Tibial nerve (tissue), 4 donors: ENCODE data around the gene SCN8A. TPM values are rescaled to one million over a fixed set of nuclear protein-coding genes. Genes with fewer than 3 reads are reported as not detected.

ENCODE experiments used
- DNase-seq, 2 donors: peaks; one replicate each; pipeline ENCODE4 v3.0.0-alpha.2; 2019; ENCODE audit warnings: low spot score in 2 of 2
- H3K27ac ChIP-seq, 4 donors: fragments of 200-600 bp; sonication (generic) in 3 of 4; one replicate each; pipeline ENCODE4 v1.5.1; 2017 to 2019; ENCODE audit warnings: mild to moderate bottlenecking in 1 of 4
- H3K27me3 ChIP-seq, 2 donors: fragments of 200-600 bp; sonication (generic) in 1 of 2; one replicate each; pipeline versions ENCODE4 v1.5.1 to v1.6.0; 2017 to 2019
- H3K36me3 ChIP-seq, 3 donors: fragments of 200-600 bp; sonication (generic); one replicate each; pipeline ENCODE4 v1.5.1; 2018 to 2019
- H3K4me1 ChIP-seq, 4 donors: fragments of 200-600 bp; sonication (generic) in 3 of 4; one replicate each; pipeline ENCODE4 v1.5.1; 2017 to 2019
- H3K4me3 ChIP-seq, 4 donors: fragments of 200-600 bp; sonication (generic) in 3 of 4; one replicate each; pipeline ENCODE4 v1.5.1; 2017 to 2019; ENCODE audit warnings: mild to moderate bottlenecking in 1 of 4, moderate library complexity in 1 of 4
- H3K9me3 ChIP-seq, 4 donors: fragments of 200-600 bp; sonication (generic) in 3 of 4; one replicate each; pipeline ENCODE4 v1.5.1; 2017 to 2019
- EP300 ChIP-seq, 2 donors: sonication (generic); formaldehyde crosslinking; IDR thresholded peaks; one replicate each; pipeline ENCODE4 v1.6.1; 2017; ENCODE audit warnings: antibody characterized with exemption in 2 of 2, mild to moderate bottlenecking in 1 of 2
- POLR2A ChIP-seq, 2 donors: fragments of 450-650 bp; IDR thresholded peaks; one replicate each; pipeline ENCODE4 v1.6.1; 2017; ENCODE audit warnings: antibody characterized with exemption in 2 of 2, mild to moderate bottlenecking in 2 of 2, moderate library complexity in 2 of 2
- WGBS, 2 donors: methylation state at CpG; one replicate each; pipeline ENCODE4 v1.1.5; 2018; 5-methylcytosine and 5-hydroxymethylcytosine counted together
- total RNA-seq, 4 donors: library from RNA; depleted of rRNA; stranded (reverse); fragments of >200 nt; gene quantifications; one replicate each; pipeline ENCODE4 v1.1.0, GENCODE V29; 2016
- TF ChIP-seq, protein P1 (sequence below), 5 experiments: fragments of 200-600 bp in 3 of 5; fragments of 450-650 bp in 2 of 5; sonication (generic) in 3 of 5; IDR thresholded peaks; one replicate each; pipeline ENCODE4 v1.5.1; 2016 to 2019; ENCODE audit warnings: antibody characterized with exemption in 5 of 5, mild to moderate bottlenecking in 3 of 5, moderate library complexity in 2 of 5

The SCN8A gene
- total RNA-seq, 4 donors from 2014 or later = 0.21 to 3.3 (median 0.50) TPM

- DNase-seq = no peak
- Histone ChIP-seq H3K36me3 (no peaks in the 10 kb centered on the region), H3K9me3 (peaks cover 0 to 5% (median 0%) of the 10 kb centered on the region in 4 donors), H3K27me3 (no peaks in the 10 kb centered on the region), H3K4me3 (no peak overlapping the region), H3K27ac (no peak overlapping the region), H3K4me1 (no peaks in the 10 kb centered on the region)
- TF ChIP-seq POLR2A (IDR thresholded peaks at IDR 0.05) = no peak
- TF ChIP-seq, protein P1, sequence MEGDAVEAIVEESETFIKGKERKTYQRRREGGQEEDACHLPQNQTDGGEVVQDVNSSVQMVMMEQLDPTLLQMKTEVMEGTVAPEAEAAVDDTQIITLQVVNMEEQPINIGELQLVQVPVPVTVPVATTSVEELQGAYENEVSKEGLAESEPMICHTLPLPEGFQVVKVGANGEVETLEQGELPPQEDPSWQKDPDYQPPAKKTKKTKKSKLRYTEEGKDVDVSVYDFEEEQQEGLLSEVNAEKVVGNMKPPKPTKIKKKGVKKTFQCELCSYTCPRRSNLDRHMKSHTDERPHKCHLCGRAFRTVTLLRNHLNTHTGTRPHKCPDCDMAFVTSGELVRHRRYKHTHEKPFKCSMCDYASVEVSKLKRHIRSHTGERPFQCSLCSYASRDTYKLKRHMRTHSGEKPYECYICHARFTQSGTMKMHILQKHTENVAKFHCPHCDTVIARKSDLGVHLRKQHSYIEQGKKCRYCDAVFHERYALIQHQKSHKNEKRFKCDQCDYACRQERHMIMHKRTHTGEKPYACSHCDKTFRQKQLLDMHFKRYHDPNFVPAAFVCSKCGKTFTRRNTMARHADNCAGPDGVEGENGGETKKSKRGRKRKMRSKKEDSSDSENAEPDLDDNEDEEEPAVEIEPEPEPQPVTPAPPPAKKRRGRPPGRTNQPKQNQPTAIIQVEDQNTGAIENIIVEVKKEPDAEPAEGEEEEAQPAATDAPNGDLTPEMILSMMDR (IDR thresholded peaks at IDR 0.05) = no peak
- TF ChIP-seq EP300 (IDR thresholded peaks at IDR 0.05) = no peak
- WGBS, 2 donors = 81 to 84% methylated on average over 3 of the region's 3 CpGs
Observed at GRCh38 chr12:51661199-51661598, 70.2 kb downstream of the SCN8A start.

DNA sequence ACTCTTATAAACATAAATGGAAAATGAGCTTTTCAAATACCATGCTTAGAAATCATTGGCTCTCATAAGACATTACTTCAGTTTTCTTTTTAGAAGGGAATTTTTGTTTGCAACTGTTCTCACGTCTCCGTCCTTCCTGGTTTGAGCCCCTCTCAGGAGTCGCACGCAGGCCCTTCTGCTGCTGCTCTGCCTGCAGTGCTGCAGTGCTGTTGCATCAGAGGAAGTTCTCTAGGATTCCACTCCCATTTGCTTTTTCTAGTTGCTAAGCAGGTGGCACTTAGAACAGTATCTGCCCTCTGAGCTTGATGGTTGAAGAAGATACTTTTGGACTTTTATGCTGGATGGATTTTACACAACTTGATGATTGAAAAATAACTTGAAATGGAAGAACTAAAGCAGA is 70.8 kb downstream of the SCN8A start:
- TF ChIP-seq EP300 (IDR thresholded peaks at IDR 0.05) (no peak), POLR2A (IDR thresholded peaks at IDR 0.05) (no peak)
- TF ChIP-seq, protein P1 (IDR thresholded peaks at IDR 0.05) = no peak
- DNase-seq = no peak
- Histone ChIP-seq H3K9me3 (peaks cover 0 to 5% (median 0%) of the 10 kb centered on the region in 4 donors), H3K27ac (no peak overlapping the region), H3K4me3 (no peak overlapping the region), H3K4me1 (no peaks in the 10 kb centered on the region), H3K36me3 (no peaks in the 10 kb centered on the region), H3K27me3 (no peaks in the 10 kb centered on the region)
- WGBS, 2 donors = 72 to 78% methylated on average over 4 of the region's 4 CpGs

DNA sequence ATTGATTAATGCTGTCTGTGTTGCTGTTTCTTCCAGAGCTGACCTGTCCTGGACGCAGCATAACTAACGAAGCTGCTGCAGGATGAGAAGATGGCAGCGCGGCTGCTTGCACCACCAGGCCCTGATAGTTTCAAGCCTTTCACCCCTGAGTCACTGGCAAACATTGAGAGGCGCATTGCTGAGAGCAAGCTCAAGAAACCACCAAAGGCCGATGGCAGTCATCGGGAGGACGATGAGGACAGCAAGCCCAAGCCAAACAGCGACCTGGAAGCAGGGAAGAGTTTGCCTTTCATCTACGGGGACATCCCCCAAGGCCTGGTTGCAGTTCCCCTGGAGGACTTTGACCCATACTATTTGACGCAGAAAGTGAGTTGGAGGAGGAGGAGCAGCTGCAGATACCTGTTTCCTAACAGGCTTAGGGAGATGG is 71.7 kb downstream of the SCN8A start:
- no peak overlapping the region for H3K27ac ChIP-seq
- 83 to 86% methylated on average over 10 to 11 of the region's 11 CpGs for WGBS, 2 donors
- no peak for DNase-seq
- H3K27me3 ChIP-seq = no peaks in the 10 kb centered on the region
- TF ChIP-seq, protein P1 (IDR thresholded peaks at IDR 0.05) = no peak
- TF ChIP-seq EP300 (IDR thresholded peaks at IDR 0.05) (no peak), POLR2A (IDR thresholded peaks at IDR 0.05) (no peak)
- H3K9me3 ChIP-seq = peaks cover 0 to 5% (median 0%) of the 10 kb centered on the region in 4 donors
- no peak overlapping the region for H3K4me3 ChIP-seq
- H3K4me1 ChIP-seq = no peaks in the 10 kb centered on the region
- no peaks in the 10 kb centered on the region for H3K36me3 ChIP-seq

GRCh38 chr12:51663390-51663789 is 72.4 kb downstream of the SCN8A start:
- H3K27ac ChIP-seq = no peak overlapping the region

GRCh38 chr12:51666696-51667095 is 75.7 kb downstream of the SCN8A start:
- H3K27ac ChIP-seq = no peak overlapping the region
- TF ChIP-seq, protein P1 (IDR thresholded peaks at IDR 0.05) = no peak
- TF ChIP-seq EP300 (IDR thresholded peaks at IDR 0.05) (no peak), POLR2A (IDR thresholded peaks at IDR 0.05) (no peak)
- no peaks in the 10 kb centered on the region for H3K4me1 ChIP-seq
- DNase-seq = no peak
- H3K27me3 ChIP-seq = no peaks in the 10 kb centered on the region
- no peak overlapping the region for H3K4me3 ChIP-seq
- 49 to 54% methylated on average over 5 of the region's 5 CpGs for WGBS, 2 donors
- no peaks in the 10 kb centered on the region for H3K9me3 ChIP-seq
- H3K36me3 ChIP-seq = no peaks in the 10 kb centered on the region

More at GRCh38 chr12:51663390-51663789, 72.4 kb downstream of the SCN8A start:
- no peak for TF ChIP-seq POLR2A (IDR thresholded peaks at IDR 0.05)
- no peak for TF ChIP-seq EP300 (IDR thresholded peaks at IDR 0.05)
- DNase-seq = no peak
- Histone ChIP-seq H3K4me1 (no peaks in the 10 kb centered on the region), H3K36me3 (no peaks in the 10 kb centered on the region), H3K4me3 (no peak overlapping the region), H3K27me3 (no peaks in the 10 kb centered on the region), H3K9me3 (peaks cover 0 to 2% (median 0%) of the 10 kb centered on the region in 4 donors)

GRCh38 chr12:51667269-51667668 is 76.2 kb downstream of the SCN8A start:
- 97 to 98% methylated on average over 2 of the region's 2 CpGs for WGBS, 2 donors

More at GRCh38 chr12:51667269-51667668, 76.2 kb downstream of the SCN8A start:
- TF ChIP-seq POLR2A (IDR thresholded peaks at IDR 0.05) = no peak
- TF ChIP-seq EP300 (IDR thresholded peaks at IDR 0.05) = no peak
- TF ChIP-seq, protein P1 (IDR thresholded peaks at IDR 0.05) = no peak
- no peak for DNase-seq
- Histone ChIP-seq H3K27me3 (no peaks in the 10 kb centered on the region), H3K4me1 (no peaks in the 10 kb centered on the region), H3K9me3 (no peaks in the 10 kb centered on the region), H3K4me3 (no peak overlapping the region), H3K36me3 (no peaks in the 10 kb centered on the region), H3K27ac (no peak overlapping the region)
